GM19397 (cell line): Measurements from ENCODE around the gene C8A.

ENCODE experiments used
- ATAC-seq: cut with Tn5 transposase; IDR thresholded peaks from one replicate; pipeline ENCODE4 v1.9.1; 2021; ENCODE audit warnings: mild to moderate bottlenecking, moderate library complexity; ENCODE audit not compliant: unreplicated experiment

C8A gene

GRCh38 chr1:56922507-56922906, 67.9 kb downstream of the C8A start:
- no peak for ATAC-seq

GRCh38 chr1:56923201-56923600, 68.6 kb downstream of the C8A start:
- ATAC-seq, result no peak

DNA sequence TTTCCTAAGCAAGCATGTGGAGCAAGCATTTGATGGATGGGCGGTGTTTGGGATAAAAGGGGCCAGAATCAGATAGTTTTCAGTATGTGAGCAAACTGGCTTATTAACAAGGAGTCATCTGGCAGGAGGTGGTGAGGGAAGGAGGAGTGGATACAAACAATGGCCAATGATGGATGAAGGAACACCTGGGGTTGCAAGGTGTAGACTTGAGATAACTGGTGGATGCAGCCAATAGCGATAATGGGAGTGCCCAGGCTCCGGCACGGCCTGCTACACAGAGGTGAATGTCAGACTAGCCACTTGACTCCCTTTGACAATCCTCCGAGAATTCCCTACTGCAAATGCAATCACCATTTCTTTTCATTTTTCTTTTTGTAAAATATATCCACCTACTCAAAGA, 69.5 kb downstream of the C8A start:
- no peak for ATAC-seq

- ATAC-seq, result no peak
These were observed 70.6 kb downstream of the C8A start for GRCh38 chr1:56925193-56925592.

DNA sequence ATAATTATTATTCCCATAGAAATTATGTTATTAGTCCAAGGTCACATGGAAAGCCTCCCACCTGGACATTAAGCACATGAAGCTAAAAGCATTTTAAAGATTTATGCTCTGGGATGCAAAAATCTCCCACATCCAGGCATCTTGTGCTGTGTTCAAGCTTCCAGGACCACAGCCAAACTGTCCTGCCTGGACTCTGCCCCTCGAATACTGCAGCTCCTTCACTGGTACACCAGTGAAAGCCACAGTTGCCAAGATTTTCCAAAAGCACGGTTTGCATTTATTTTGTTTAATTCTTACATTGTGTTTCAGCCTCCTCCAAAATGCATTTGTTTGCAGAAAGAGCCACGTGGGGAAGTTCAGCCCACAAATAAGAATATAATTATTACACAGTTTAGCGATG, 72.6 kb downstream of the C8A start:
- ATAC-seq, result no peak

GRCh38 chr1:56927986-56928385, 73.4 kb downstream of the C8A start:
- ATAC-seq, result no peak

- ATAC-seq, result no peak
These were observed 74.9 kb downstream of the C8A start for GRCh38 chr1:56929492-56929891.

- no peak for ATAC-seq
These were observed 76.6 kb downstream of the C8A start for GRCh38 chr1:56931211-56931610.

GRCh38 chr1:56931686-56932085, 77.1 kb downstream of the C8A start:
- no peak for ATAC-seq

DNA sequence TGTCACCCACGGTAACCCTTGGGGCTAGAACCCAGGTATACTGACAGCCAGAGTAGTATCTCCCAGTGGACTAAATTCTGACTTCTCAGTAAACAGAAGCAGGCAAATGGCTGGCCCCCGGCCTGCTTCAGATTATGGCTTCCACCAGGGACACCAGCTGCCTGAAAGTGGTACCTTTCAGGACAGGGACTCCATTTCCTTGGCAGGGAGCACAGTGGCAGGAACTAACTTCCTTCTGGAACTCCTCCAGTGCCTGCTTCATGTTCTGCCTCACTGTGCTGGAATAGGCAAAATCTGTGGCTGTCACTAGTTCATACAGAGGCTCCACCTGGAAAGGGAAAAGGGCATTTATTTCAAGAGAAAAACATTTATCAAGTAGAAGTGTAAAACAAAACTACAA, 78.6 kb downstream of the C8A start:
- no peak for ATAC-seq

GRCh38 chr1:56933606-56934005, 79.0 kb downstream of the C8A start:
- no peak for ATAC-seq

DNA sequence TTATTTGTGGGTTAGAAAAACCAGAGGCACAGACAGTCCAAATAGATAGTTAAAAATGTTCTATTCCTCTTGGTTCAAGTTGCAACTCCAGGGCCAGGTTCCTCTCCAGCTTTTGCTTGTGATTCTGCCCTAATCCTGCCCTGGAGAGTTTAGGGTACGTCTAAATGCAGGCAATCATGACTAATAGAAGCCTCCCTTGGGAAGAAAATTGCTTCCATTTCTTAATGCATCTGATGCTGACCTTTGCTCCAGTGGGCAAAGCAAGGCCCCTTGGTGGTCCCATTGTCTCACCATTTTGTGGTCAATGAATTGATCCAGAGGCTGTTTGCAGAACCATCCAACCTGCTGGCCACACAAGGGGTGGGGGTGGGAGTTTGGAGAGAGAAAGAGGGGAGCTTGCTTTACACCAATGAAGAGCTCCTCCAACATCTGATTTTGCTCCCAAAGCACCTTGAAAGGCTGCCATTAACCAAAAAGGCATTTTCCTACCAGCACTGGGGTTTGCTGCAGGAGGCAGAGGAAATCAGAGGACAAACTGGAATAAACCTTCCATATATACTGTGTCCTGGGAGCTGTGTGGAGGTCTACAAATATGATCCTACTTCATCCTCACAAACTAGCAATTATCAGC, 79.9 kb downstream of the C8A start:
- ATAC-seq, result no peak

- ATAC-seq, result no peak
These were observed 84.0 kb downstream of the C8A start for GRCh38 chr1:56938646-56939045.

- ATAC-seq, result no peak
These were observed 84.6 kb downstream of the C8A start for GRCh38 chr1:56939209-56939608.

DNA sequence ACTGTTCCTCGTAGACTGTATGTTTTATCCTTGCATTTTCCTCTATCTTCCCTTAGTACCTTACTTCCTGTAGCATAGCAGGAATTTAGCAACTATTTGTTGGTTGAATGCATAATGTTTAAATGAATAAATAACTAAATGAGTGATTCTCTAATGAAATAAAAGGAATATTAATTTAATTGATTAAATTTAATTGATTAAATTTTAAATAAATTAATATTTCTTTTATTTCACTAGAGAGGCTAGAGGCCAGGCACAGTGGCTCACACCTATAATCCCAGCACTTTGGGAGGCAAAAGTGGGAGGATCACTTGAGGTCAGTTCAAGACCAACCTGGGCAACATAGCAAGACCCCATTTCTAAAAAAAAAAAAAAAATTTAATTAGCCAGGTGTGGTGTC, 85.4 kb downstream of the C8A start:
- ATAC-seq, result no peak

GRCh38 chr1:56948403-56949023, 93.9 kb downstream of the C8A start:
- no peak for ATAC-seq

DNA sequence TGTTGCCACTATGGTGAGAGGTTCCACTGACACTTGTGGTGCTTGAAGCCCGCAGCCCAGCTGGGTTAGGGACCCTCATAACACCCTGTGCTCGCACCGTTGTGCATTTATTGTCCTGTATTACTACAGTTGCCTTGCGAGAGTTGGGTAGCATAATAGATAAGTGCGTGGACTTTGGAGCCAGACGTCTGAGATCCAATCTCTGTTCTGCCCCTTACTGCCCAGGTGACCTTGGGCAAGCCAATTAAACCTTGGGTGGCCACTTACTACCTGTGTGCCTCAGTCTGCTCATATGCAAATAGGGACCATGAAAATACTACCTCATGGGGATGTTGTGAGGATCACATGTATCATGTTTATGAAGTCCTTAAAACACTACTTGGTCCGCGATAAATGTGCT, 97.9 kb downstream of the C8A start:
- no peak for ATAC-seq

DNA sequence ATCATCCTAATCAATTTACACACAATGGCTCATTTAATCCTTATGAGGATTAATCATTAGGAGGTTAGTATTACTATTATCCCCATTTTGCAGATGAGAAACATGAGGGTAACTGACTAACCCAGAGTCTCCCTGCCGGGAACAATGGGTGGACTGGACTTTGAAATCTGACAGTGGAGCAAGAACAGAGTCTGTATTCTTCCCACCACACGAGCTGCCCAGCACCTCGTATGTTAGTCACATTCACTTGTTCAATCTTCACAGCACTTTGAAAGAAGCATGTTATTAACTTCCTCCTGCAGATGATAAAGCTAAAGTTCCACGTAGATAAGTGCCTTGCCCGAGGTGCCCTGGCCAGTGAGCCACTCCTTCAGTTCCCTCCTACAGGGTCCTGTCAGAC, 98.8 kb downstream of the C8A start:
- ATAC-seq, result no peak

- no peak for ATAC-seq
These were observed 100.1 kb downstream of the C8A start for GRCh38 chr1:56954664-56955063.

GRCh38 chr1:56957931-56958330, 103.3 kb downstream of the C8A start:
- no peak for ATAC-seq

- ATAC-seq, result no peak
These were observed 103.9 kb downstream of the C8A start for GRCh38 chr1:56958526-56958925.

DNA sequence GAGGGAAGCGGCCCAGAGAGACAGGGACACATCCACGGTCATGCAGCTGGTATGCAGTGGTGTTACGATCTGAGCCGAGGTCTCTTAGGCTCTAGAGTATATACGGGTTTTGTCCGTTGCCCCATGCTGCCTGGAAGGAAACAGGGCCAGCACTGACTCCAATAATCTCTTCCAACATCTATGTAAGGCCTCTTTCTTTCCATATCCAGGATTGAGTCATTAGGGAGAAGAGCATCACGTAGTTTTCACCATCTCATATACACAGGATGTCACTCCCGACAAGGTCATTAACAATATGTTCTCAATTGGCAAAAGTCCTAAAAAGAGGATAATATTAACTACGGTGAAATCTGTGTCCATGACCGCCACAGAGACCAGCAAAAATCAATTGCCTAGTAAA, 106.8 kb downstream of the C8A start:
- no peak for ATAC-seq

DNA sequence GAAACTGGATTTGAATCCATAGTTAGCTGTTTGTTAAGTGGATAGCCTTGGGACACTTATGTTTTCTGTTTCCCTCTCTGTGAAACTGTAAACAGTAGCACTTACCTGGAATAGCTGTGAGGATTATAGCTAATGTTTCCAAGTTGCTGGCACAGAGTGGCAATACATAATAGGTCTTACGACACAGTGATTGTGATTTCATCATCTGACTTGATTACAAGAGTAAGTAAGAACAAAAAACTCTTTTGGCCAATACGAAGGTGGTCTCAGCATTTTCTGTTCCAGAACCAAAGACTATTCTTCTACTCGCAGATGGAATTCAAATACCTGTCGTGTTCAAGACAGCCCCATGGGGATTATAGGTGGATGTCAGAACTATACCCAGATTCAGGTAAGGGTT, 109.1 kb downstream of the C8A start:
- ATAC-seq, result no peak
